ENCODE results near the gene TTC12. TPM values are rescaled to one million over a fixed set of nuclear protein-coding genes. Genes with fewer than 3 reads are reported as not detected.

Gene TTC12
- total and polyA plus RNA-seq, 2 donors (not counting 1 experiment from before 2014, with no cell fraction given), result 9.0 to 47.3 TPM

- H3K4me1 Mint-ChIP-seq, result no peaks in the 10 kb centered on the region
- POLR2A ChIA-PET, result no interaction called here
- no peak overlapping the region for H3K4me2 ChIP-seq (replicated peaks; ENCODE audit: low read depth, low read length, poor library complexity, severe bottlenecking)
- peaks cover 0 to 3% (median 0%) of the 10 kb centered on the region in 4 experiments for H3K27me3 ChIP-seq (replicated peaks in 1 of 4; ENCODE audit: control extremely low read depth in 1 of 4, control insufficient read depth in 3 of 4, insufficient read depth in 4 of 4, low read length in 3 of 4)
- H3K36me3 ChIP-seq (replicated peaks in 1 of 2; ENCODE audit: control extremely low read depth in 1 of 2, control insufficient read depth in 1 of 2, extremely low read depth in 1 of 2, insufficient read depth in 2 of 2, low read length in 1 of 2), result no peaks in the 10 kb centered on the region
- no peak overlapping the region for H3K27ac ChIP-seq (ENCODE audit: low read length in 2 of 2)
- ATAC-seq (ENCODE audit: low read depth), result no peak
- H3K9me3 ChIP-seq (ENCODE audit: control extremely low read depth in 1 of 3, control insufficient read depth in 2 of 3, insufficient read depth in 1 of 3, low read length in 2 of 3), result no peaks in the 10 kb centered on the region
- H3K27me3 Mint-ChIP-seq, result peaks cover 12% of the 10 kb centered on the region
- H3K4me3 ChIP-seq (ENCODE audit: control extremely low read depth in 1 of 5, extremely low read depth in 1 of 5, insufficient read depth in 1 of 5, low read depth in 2 of 5, low read length in 4 of 5), result no peak overlapping the region
- no peaks in the 10 kb centered on the region for H3K79me2 ChIP-seq (ENCODE audit: control insufficient read depth, insufficient read depth, low read length)
- CTCF ChIA-PET, result interaction anchor here (0.9 to 4.8 kb wide), 7 partner anchors 10 to 957 kb away, joined by 3 to 80 read pairs (median 5); partner anchors contain the start of gene TTC12
- no peak overlapping the region for H3K27ac Mint-ChIP-seq
- intact Hi-C loops (cut with micrococcal nuclease), result loop anchor here (1.0 kb wide), 2 partner anchors 491 to 957 kb away; no protein-coding TSS in a partner anchor
- no peak overlapping the region for H3K9ac ChIP-seq (ENCODE audit: low read length)
- H3K9me3 Mint-ChIP-seq (ENCODE audit: insufficient read depth), result no peaks in the 10 kb centered on the region
- no peaks in the 10 kb centered on the region for H4K20me1 ChIP-seq (ENCODE audit: control insufficient read depth, insufficient read depth, low read length, poor library complexity, severe bottlenecking)
- H3K4me3 Mint-ChIP-seq, result no peak overlapping the region
- no peak for DNase-seq
- no peak overlapping the region for H2AFZ ChIP-seq (ENCODE audit: insufficient read depth, low read depth, low read length, poor library complexity, severe bottlenecking)
- H3K4me1 ChIP-seq (ENCODE audit: control insufficient read depth in 2 of 2, insufficient read depth in 2 of 2, low read length in 2 of 2), result peaks cover 0 to 5% of the 10 kb centered on the region in 2 donors
- TF ChIP-seq CTCF (IDR thresholded peaks at IDR 0.05), result no peak
- TF ChIP-seq EZH2 (IDR thresholded peaks at IDR 0.05; ENCODE audit: borderline replicate concordance, insufficient read depth, low read depth, low read length, poor library complexity, severe bottlenecking), result no peak
Measured at GRCh38 chr11:113304916-113305315, 9.5 kb upstream of the TTC12 start.

- CTCF ChIA-PET, result interaction anchor here (0.7 to 4.8 kb wide), 13 partner anchors 9 to 956 kb away, joined by 3 to 80 read pairs (median 4); partner anchors contain the start of gene TTC12
- Histone ChIP-seq H3K79me2 (ENCODE audit: control insufficient read depth, insufficient read depth, low read length) (no peaks in the 10 kb centered on the region), H3K9ac (ENCODE audit: low read length) (no peak overlapping the region), H3K9me3 (ENCODE audit: control extremely low read depth in 1 of 3, control insufficient read depth in 2 of 3, insufficient read depth in 1 of 3, low read length in 2 of 3) (no peaks in the 10 kb centered on the region), H3K4me2 (replicated peaks; ENCODE audit: low read depth, low read length, poor library complexity, severe bottlenecking) (no peak overlapping the region), H3K27ac (ENCODE audit: low read length in 2 of 2) (no peak overlapping the region), H4K20me1 (ENCODE audit: control insufficient read depth, insufficient read depth, low read length, poor library complexity, severe bottlenecking) (no peaks in the 10 kb centered on the region), H3K27me3 (replicated peaks in 1 of 4; ENCODE audit: control extremely low read depth in 1 of 4, control insufficient read depth in 3 of 4, insufficient read depth in 4 of 4, low read length in 3 of 4) (peaks cover 0 to 3% (median 0%) of the 10 kb centered on the region in 4 experiments), H3K4me3 (ENCODE audit: control extremely low read depth in 1 of 5, extremely low read depth in 1 of 5, insufficient read depth in 1 of 5, low read depth in 2 of 5, low read length in 4 of 5) (no peak overlapping the region), H3K36me3 (replicated peaks in 1 of 2; ENCODE audit: control extremely low read depth in 1 of 2, control insufficient read depth in 1 of 2, extremely low read depth in 1 of 2, insufficient read depth in 2 of 2, low read length in 1 of 2) (no peaks in the 10 kb centered on the region), H2AFZ (ENCODE audit: insufficient read depth, low read depth, low read length, poor library complexity, severe bottlenecking) (no peak overlapping the region), H3K4me1 (ENCODE audit: control insufficient read depth in 2 of 2, insufficient read depth in 2 of 2, low read length in 2 of 2) (peaks cover 0 to 5% of the 10 kb centered on the region in 2 donors)
- 45% methylated on average over 11 of the region's 12 CpGs for WGBS (ENCODE audit: insufficient coverage)
- ATAC-seq (ENCODE audit: low read depth) (peak; percentile 82), DNase-seq (peak; percentile 78)
- no peak overlapping the region for H3K4me3 Mint-ChIP-seq
- H3K9me3 Mint-ChIP-seq (ENCODE audit: insufficient read depth), result no peaks in the 10 kb centered on the region
- peaks cover 7% of the 10 kb centered on the region for H3K27me3 Mint-ChIP-seq
- H3K27ac Mint-ChIP-seq, result no peak overlapping the region
- POLR2A ChIA-PET, result no interaction called here
- H3K4me1 Mint-ChIP-seq, result no peaks in the 10 kb centered on the region
- TF ChIP-seq EZH2 (IDR thresholded peaks at IDR 0.05; ENCODE audit: borderline replicate concordance, insufficient read depth, low read depth, low read length, poor library complexity, severe bottlenecking) (no peak), CTCF (IDR thresholded peaks at IDR 0.05) (peak; percentile 98)
- intact Hi-C loops (cut with micrococcal nuclease), result loop anchor here (1.0 kb wide), 2 partner anchors 491 to 957 kb away; no protein-coding TSS in a partner anchor
Measured at GRCh38 chr11:113305440-113306336, 8.7 kb upstream of the TTC12 start.

All from B cell (primary cell).